HG02798 (cell line): ENCODE data around the gene HIRA.

Source experiments
- ATAC-seq: cut with Tn5 transposase; IDR thresholded peaks from one replicate; pipeline ENCODE4 v1.9.1; 2021; ENCODE audit warnings: mild to moderate bottlenecking; ENCODE audit not compliant: unreplicated experiment, poor library complexity

HIRA gene

DNA sequence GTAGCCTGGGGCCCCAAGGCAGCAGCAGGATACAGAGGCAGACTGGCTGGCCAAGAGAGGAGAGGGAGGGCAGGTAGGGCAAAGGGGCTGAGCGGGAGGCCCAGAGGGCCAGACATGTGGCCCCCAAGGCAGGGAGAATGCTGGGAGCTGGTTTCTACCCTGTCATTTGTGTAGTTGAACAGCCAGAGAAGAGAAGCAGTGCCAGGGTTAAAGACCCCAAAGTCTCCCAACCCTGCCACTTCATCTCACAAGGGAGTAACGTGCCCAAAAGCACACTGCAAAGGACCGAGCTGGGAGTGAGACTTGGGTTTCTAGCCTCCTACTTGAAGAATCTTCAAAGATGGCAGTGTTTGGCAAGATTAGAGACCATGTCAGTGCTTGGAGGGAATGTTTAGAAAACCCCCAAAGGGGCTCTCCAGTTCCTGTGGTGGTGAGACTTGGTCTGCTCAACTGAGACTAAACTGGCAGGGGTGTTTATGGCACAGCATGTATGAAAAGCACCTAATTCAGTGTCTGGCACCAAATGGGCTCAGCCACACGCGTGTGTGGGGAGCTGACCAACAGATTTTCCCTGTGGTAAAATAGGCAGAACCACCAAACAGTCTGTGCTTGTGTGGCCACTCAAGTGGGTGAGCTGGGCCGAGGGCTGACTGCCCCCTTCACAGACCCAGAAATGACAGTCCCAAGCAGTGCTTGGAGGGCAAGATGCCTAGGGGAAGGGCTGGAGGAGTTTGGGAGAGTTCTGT is 71.8 kb downstream of the HIRA start:
- ATAC-seq: no peak

GRCh38 chr22:19358703-19359553 is 72.6 kb downstream of the HIRA start:
- no peak for ATAC-seq

DNA sequence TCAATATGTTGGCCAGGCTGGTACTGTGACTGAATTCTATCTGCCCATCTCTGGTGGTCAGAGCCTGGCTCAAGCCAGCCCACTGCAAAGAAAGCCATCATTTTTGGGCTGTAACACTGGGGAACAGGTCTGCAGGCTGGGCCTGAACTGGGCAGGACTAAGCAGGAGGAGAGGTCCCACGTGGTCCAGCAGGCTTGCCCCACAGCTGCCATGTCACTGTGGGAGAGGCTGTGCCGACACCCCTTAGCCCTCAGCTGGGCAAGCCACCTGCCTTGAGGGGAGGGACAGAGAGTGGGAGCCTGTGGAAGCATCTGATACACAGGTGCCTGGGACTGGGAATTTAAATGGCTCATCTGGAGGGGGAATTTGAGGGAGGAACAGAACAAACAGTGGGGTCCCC is 73.3 kb downstream of the HIRA start:
- no peak for ATAC-seq

GRCh38 chr22:19357270-19358105 is 74.0 kb downstream of the HIRA start:
- ATAC-seq: no peak

DNA sequence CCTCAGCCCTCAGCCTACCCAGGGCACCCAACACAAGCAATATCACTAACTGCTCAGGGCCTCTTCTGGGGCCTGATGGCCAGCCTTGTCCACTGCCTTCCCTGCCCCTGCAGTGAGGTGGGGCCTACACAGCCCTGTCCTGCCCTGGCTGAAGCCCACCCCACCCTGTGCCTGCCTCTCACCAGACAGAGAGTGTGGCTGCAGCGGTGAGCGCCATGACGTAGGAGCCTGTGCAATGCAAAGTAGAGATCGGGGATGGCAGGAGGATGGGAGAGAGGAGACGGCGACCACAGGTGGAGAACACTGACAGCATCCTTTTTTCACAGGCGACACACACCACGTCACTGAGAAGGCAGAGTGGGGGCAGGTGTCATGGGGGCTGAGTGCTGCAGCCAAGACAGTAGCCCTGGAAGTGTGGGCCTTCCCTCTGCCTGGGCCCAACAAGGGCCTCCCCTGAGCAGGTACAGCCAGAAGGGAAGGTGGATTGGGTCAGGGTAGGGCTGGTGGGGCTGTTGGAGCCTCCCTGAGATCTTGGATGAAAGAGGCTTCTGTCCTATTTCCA is 74.7 kb downstream of the HIRA start:
- ATAC-seq: no peak

DNA sequence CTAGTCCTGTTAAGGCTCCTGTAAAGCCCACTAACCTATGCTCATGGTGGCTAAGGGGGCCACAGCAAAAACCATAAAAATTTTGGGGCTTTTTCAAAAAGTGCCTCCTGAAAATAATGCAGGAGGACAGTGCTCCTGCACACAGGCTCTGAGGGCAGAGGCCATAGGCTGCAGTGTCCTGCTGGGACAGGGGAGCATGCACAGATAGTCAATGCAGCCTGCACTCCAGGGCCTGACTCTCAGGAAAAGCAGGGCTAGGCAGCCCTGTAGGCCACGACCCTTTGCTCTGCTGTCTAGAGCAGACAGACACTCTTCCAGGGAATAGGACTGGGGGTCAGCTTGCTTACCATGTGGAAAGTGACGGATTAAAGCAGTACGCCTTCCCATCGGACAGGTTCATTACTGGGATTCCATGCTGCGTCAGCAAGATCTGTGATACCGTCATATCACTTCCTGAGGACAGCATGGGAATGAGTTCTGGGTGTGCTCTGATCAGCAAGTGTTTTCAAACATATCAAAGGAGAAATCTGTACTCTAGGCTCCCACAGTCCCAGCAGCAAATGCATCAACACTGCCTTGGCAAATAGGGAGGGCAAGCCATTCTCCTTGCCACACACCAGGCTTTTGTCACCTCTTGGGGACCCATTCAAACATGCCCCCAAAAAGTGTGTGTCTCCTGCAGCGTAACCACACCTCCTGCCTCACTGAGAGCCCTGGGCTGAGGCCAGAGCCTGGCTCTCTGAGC is 75.9 kb downstream of the HIRA start:
- ATAC-seq: no peak

DNA sequence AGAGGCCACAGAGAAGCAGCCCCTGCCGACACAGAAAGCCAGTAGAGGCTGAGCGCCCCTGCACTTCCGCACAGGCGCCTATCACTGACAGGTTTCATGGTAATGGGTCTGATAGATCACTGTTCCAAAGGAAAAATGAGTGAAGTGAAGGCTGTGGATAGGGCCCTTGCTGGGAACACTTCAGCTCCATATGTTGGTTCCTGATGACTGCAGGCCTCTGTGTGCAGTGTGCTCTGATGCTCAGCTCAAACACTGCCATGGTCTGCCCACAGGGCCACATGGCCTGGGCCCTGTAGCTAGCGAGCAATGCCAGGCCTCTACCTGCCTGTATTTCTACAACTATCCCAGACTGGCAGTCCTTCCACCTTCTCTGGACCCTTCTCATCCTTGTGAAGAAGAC is 77.3 kb downstream of the HIRA start:
- ATAC-seq: no peak

GRCh38 chr22:19353363-19354131 is 78.0 kb downstream of the HIRA start:
- no peak for ATAC-seq

- no peak for ATAC-seq
Measured at GRCh38 chr22:19352766-19353165, 78.8 kb downstream of the HIRA start.

- ATAC-seq: no peak
Measured at GRCh38 chr22:19352217-19352616, 79.3 kb downstream of the HIRA start.

DNA sequence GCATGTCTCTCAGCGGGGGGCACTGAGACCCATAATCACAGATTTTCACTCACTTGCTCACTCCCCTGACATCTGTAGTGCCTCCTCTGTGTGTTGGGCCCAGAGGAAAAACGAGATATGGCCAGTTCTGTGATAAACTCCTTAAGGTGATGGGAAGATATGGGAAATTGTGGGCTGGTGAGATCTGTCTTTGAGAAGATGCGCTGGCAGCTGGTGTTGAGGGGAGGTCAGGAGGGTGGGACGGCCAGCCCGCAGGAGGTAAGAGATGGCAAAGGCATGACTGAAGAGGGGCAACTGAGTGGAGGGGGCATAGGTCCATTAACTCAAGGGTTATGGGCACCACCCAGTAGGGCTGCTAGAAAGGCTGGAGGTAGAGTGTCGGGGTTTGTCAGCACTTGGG is 79.9 kb downstream of the HIRA start:
- ATAC-seq: no peak

GRCh38 chr22:19350947-19351346 is 80.6 kb downstream of the HIRA start:
- no peak for ATAC-seq

GRCh38 chr22:19350476-19350859 is 81.1 kb downstream of the HIRA start:
- no peak for ATAC-seq

GRCh38 chr22:19349778-19350475 is 81.6 kb downstream of the HIRA start:
- ATAC-seq: no peak

DNA sequence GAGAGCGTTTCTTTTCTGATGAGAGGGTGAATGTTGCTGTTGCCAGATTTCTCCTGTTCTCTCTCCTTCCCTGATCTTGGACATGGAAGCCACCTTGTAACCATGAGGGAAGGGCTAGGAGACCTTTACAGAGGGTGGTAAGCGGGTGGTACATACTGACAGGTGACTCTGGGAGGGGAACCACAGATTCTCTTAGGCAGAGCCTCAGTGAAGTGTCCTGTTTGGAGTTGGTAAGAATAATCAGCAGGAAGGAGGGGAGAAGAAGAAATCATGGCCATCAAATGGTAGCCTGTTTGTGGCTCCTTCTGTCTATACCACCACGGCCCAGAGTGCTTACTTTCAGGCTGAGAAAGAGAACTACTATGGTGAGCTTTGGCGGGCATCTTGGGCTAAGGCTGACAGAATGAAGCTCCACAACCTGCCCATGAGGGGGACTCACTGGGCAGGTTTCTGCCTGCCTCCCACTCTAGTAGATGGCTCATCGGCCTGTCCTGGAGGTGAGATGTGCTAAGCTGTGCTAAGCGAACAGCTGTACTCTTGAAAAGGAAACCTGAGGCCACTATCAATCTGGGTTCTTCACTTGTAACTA is 84.8 kb downstream of the HIRA start:
- ATAC-seq: no peak

- ATAC-seq: no peak
Measured at GRCh38 chr22:19344420-19344819, 87.1 kb downstream of the HIRA start.

- no peak for ATAC-seq
Measured at GRCh38 chr22:19343470-19343869, 88.1 kb downstream of the HIRA start.

GRCh38 chr22:19341500-19341899 is 90.0 kb downstream of the HIRA start:
- no peak for ATAC-seq
